ENCODE measurements around the gene GPR83. TPM values are rescaled to one million over a fixed set of nuclear protein-coding genes. Genes with fewer than 3 reads are reported as not detected.
"Not testable (repeated sequence)": the region's sequence is repeated elsewhere in the genome, so short reads cannot be mapped to it uniquely, and the experiment has no call there.

Gene GPR83
- total RNA-seq, 1 donor from 2014 or later = not detected

- H3K27me3 Mint-ChIP-seq (ENCODE audit: insufficient read depth) = peaks cover 19% of the 10 kb centered on the region
- peaks cover 7% of the 10 kb centered on the region for H3K4me1 Mint-ChIP-seq (ENCODE audit: low read depth)
- intact Hi-C loops (cut with micrococcal nuclease) = loop anchor here (10.0 kb wide), 1 partner anchor 920 kb away; no protein-coding TSS in a partner anchor
- H3K27ac Mint-ChIP-seq = no peak overlapping the region
- H3K36me3 Mint-ChIP-seq (ENCODE audit: low read depth) = no peaks in the 10 kb centered on the region
- peaks cover 6% of the 10 kb centered on the region for H3K9me3 Mint-ChIP-seq
- no peak overlapping the region for H3K4me3 Mint-ChIP-seq
- DNase-seq (ENCODE audit: low spot score) = no peak
Measured at GRCh38 chr11:94405062-94405833, 4.0 kb upstream of the GPR83 start.

- no peak overlapping the region for H3K4me3 Mint-ChIP-seq
- no peak overlapping the region for H3K27ac Mint-ChIP-seq
- peaks cover 29% of the 10 kb centered on the region for H3K27me3 Mint-ChIP-seq (ENCODE audit: insufficient read depth)
- DNase-seq (ENCODE audit: low spot score) = no peak
- H3K9me3 Mint-ChIP-seq = peaks cover 2% of the 10 kb centered on the region
- H3K36me3 Mint-ChIP-seq (ENCODE audit: low read depth) = no peaks in the 10 kb centered on the region
- H3K4me1 Mint-ChIP-seq (ENCODE audit: low read depth) = peaks cover 8% of the 10 kb centered on the region
- intact Hi-C loops (cut with micrococcal nuclease) = loop anchor here (10.0 kb wide), 1 partner anchor 918 kb away; no protein-coding TSS in a partner anchor
Measured at GRCh38 chr11:94402355-94402754, 1.1 kb upstream of the GPR83 start.

DNA sequence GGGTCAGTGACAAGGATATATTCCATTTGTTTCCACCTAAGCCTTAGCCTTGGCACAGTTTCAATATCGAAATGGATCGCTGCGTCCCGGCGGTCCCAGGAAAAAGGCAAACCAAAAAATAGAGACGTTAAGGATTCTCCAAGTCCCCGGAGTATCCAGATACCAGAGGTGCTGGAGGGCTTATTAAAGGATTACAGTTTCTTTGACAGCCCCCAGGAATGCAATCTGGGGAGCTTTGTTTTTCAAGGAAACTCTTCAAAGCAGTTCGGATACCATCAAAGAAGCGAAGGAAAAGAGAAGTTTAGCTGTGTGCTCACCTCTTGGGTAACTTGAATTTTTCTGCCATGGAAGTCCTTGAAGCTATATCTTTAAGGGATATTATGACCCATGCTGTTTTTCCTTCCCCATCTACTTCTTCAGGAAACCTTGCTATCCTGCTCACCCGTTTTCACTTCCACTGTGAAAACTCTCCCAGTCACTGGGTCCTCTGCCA lies 600 bp upstream of the GPR83 start:
- Mint-ChIP-seq H3K27me3 (ENCODE audit: insufficient read depth) (peaks cover 29% of the 10 kb centered on the region), H3K27ac (no peak overlapping the region), H3K9me3 (no peaks in the 10 kb centered on the region), H3K36me3 (ENCODE audit: low read depth) (no peaks in the 10 kb centered on the region), H3K4me3 (no peak overlapping the region), H3K4me1 (ENCODE audit: low read depth) (peaks cover 8% of the 10 kb centered on the region)
- intact Hi-C loops (cut with micrococcal nuclease) = loop anchor here (10.0 kb wide), 1 partner anchor 917 kb away; no protein-coding TSS in a partner anchor
- DNase-seq (ENCODE audit: low spot score) = no peak

DNA sequence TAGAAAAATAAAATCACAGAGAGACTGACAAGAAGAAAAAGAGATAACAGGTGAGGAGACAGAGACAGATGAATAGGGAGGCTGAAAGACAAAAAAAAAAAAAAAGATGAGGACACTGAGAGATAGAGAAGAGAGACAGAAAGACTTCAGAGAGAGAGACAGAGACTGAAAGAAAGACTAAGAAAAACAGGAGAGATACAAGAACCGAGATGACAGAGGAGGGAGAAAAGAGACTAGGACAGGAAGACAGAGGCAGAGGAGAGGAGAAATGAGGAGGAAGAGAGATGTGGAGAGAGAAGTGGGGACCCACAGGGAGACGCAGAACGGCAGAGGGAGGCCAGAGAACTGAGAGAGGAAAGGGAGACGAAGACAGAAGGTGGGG lies 771 bp downstream of the GPR83 start:
- DNase-seq (ENCODE audit: low spot score) = no peak
- H3K36me3 Mint-ChIP-seq (ENCODE audit: low read depth) = no peaks in the 10 kb centered on the region
- H3K9me3 Mint-ChIP-seq = no peaks in the 10 kb centered on the region
- intact Hi-C loops (cut with micrococcal nuclease) = loop anchor here (10.0 kb wide), 1 partner anchor 916 kb away; no protein-coding TSS in a partner anchor
- H3K4me3 Mint-ChIP-seq = peak overlapping the region; percentile 13
- no peak overlapping the region for H3K27ac Mint-ChIP-seq
- H3K27me3 Mint-ChIP-seq (ENCODE audit: insufficient read depth) = peaks cover 28% of the 10 kb centered on the region
- peaks cover 8% of the 10 kb centered on the region for H3K4me1 Mint-ChIP-seq (ENCODE audit: low read depth)

GRCh38 chr11:94400050-94400449 lies 1.2 kb downstream of the GPR83 start:
- no peaks in the 10 kb centered on the region for H3K36me3 Mint-ChIP-seq (ENCODE audit: low read depth)
- intact Hi-C loops (cut with micrococcal nuclease) = loop anchor here (10.0 kb wide), 1 partner anchor 915 kb away; no protein-coding TSS in a partner anchor
- H3K27me3 Mint-ChIP-seq (ENCODE audit: insufficient read depth) = peaks cover 28% of the 10 kb centered on the region
- no peak overlapping the region for H3K4me3 Mint-ChIP-seq
- H3K9me3 Mint-ChIP-seq = no peaks in the 10 kb centered on the region
- DNase-seq (ENCODE audit: low spot score) = no peak
- H3K4me1 Mint-ChIP-seq (ENCODE audit: low read depth) = peaks cover 8% of the 10 kb centered on the region
- no peak overlapping the region for H3K27ac Mint-ChIP-seq

GRCh38 chr11:94398101-94398500 lies 3.1 kb downstream of the GPR83 start:
- intact Hi-C loops (cut with micrococcal nuclease) = no loop called here
- no peak overlapping the region for H3K27ac Mint-ChIP-seq
- H3K4me3 Mint-ChIP-seq = no peak overlapping the region
- no peak for DNase-seq (ENCODE audit: low spot score)
- H3K36me3 Mint-ChIP-seq (ENCODE audit: low read depth) = no peaks in the 10 kb centered on the region
- peaks cover 8% of the 10 kb centered on the region for H3K4me1 Mint-ChIP-seq (ENCODE audit: low read depth)
- H3K27me3 Mint-ChIP-seq (ENCODE audit: insufficient read depth) = peaks cover 28% of the 10 kb centered on the region
- H3K9me3 Mint-ChIP-seq = no peaks in the 10 kb centered on the region

DNA sequence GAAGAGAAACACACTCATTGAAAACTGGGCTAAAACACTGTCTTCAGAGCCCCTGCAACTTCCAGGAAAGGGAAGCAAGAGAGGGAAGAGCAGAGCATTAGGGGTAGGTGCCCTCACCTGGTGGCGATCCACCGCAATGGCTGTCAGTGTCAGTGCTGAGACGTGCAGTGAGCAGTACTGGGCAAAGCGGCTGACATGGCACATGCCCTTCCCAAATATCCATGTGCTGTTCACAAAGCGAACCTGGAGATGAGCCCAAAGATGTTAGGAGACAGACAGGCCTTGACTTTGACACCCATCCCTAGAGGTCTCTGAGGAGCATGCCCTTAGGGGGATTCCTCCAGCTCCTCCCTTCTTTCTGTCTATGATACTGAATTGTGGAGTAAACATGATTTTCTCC lies 4.9 kb downstream of the GPR83 start:
- no peak overlapping the region for H3K4me3 Mint-ChIP-seq

GRCh38 chr11:94391937-94392336 lies 9.3 kb downstream of the GPR83 start:
- intact Hi-C loops (cut with micrococcal nuclease); H3K4me3 Mint-ChIP-seq; H3K4me1 Mint-ChIP-seq (ENCODE audit: low read depth); H3K9me3 Mint-ChIP-seq; H3K27me3 Mint-ChIP-seq (ENCODE audit: insufficient read depth); DNase-seq (ENCODE audit: low spot score); H3K27ac Mint-ChIP-seq; H3K36me3 Mint-ChIP-seq (ENCODE audit: low read depth): not testable (repeated sequence)

More for the DNA sequence above, 4.9 kb downstream of the GPR83 start:
- H3K27ac Mint-ChIP-seq = no peak overlapping the region
- no peaks in the 10 kb centered on the region for H3K36me3 Mint-ChIP-seq (ENCODE audit: low read depth)
- peaks cover 8% of the 10 kb centered on the region for H3K4me1 Mint-ChIP-seq (ENCODE audit: low read depth)
- H3K27me3 Mint-ChIP-seq (ENCODE audit: insufficient read depth) = peaks cover 18% of the 10 kb centered on the region
- intact Hi-C loops (cut with micrococcal nuclease) = no loop called here
- DNase-seq (ENCODE audit: low spot score) = no peak
- H3K9me3 Mint-ChIP-seq = no peaks in the 10 kb centered on the region

DNA sequence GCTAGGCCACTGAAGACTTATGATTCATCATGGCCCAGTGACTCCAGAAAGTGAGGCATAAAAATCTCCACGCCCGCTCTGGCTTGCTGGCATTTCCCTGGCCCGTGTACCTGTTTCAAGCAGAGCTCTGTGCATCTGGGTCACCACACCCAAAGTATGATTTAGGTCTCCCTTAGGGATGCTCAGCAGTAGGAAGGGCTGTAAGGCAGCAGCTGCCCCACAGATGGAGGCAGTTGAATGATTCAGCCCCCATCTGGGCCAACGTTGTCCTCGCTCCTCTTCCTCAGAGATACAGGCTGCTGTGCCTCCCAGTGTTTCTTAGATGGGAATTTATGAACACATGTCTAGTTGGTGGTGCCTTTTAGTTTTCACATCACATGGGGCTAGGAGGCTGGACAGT lies 21.6 kb downstream of the GPR83 start:
- Mint-ChIP-seq H3K27ac (no peak overlapping the region), H3K9me3 (no peaks in the 10 kb centered on the region), H3K4me3 (no peak overlapping the region), H3K4me1 (ENCODE audit: low read depth) (no peaks in the 10 kb centered on the region), H3K36me3 (ENCODE audit: low read depth) (no peaks in the 10 kb centered on the region), H3K27me3 (ENCODE audit: insufficient read depth) (no peaks in the 10 kb centered on the region)
- no peak for DNase-seq (ENCODE audit: low spot score)
- intact Hi-C loops (cut with micrococcal nuclease) = no loop called here

GRCh38 chr11:94376841-94377240 lies 24.4 kb downstream of the GPR83 start:
- Mint-ChIP-seq H3K27me3 (ENCODE audit: insufficient read depth) (no peaks in the 10 kb centered on the region), H3K4me3 (no peak overlapping the region), H3K27ac (no peak overlapping the region), H3K9me3 (peaks cover 5% of the 10 kb centered on the region), H3K36me3 (ENCODE audit: low read depth) (no peaks in the 10 kb centered on the region), H3K4me1 (ENCODE audit: low read depth) (no peaks in the 10 kb centered on the region)
- intact Hi-C loops (cut with micrococcal nuclease) = no loop called here
- DNase-seq (ENCODE audit: low spot score) = no peak

GRCh38 chr11:94370576-94370975 lies 30.6 kb downstream of the GPR83 start:
- H3K4me1 Mint-ChIP-seq (ENCODE audit: low read depth); H3K4me3 Mint-ChIP-seq; DNase-seq (ENCODE audit: low spot score); H3K27ac Mint-ChIP-seq; H3K9me3 Mint-ChIP-seq; H3K27me3 Mint-ChIP-seq (ENCODE audit: insufficient read depth); intact Hi-C loops (cut with micrococcal nuclease); H3K36me3 Mint-ChIP-seq (ENCODE audit: low read depth): not testable (repeated sequence)

DNA sequence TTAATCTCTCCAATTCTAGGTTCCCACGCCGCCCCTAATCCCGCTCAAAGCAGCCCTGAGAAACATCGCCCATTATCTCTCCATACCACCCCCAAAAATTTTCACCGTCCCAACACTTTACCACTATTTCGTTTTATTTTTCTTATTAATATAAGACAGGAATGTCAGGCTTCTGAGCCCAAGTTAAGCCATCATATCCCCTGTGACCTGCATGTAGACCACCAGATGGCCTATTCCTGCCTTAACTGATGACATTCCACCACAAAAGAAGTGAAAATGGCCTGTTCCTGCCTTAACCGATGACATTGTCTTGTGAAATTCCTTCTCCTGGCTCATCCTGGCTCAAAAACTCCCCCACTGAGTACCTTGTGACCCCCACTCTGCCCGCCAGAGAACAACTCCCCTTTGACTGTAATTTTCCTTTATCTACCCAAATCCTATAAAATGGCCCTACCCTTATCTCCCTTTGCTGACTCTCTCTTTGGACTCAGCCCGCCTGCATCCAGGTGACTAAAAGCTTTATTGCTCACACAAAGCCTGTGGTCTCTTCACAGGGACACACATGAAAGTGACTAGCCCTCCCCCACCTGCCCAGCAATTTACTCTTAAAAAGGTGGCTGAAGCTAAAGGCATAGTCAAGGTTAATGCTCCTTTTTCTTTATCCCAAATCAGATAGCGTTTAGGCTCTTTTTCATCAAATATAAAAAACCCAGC lies 50.2 kb downstream of the GPR83 start:
- intact Hi-C loops (cut with micrococcal nuclease); H3K27ac Mint-ChIP-seq; H3K4me1 Mint-ChIP-seq (ENCODE audit: low read depth); DNase-seq (ENCODE audit: low spot score); H3K27me3 Mint-ChIP-seq (ENCODE audit: insufficient read depth); H3K9me3 Mint-ChIP-seq; H3K4me3 Mint-ChIP-seq; H3K36me3 Mint-ChIP-seq (ENCODE audit: low read depth): not testable (repeated sequence)

DNA sequence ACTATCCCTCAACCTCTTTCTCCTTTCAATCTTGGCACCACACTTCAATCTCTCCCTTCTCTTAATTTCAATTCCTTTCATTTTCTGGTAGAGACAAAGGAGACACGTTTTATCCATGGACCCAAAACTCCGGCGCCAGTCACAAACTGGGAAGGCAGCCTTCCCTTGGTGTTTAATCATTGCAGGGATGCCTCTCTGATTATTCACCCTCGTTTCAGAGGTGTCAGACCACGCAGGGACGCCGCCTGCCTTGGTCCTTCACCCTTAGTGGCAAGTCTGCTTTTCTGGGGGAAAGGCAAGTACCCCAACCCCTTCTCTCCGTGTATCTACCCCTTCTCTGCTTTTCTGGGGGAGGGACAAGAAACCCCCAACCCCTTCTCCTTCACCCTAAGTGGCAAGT lies 54.9 kb downstream of the GPR83 start:
- H3K4me3 Mint-ChIP-seq; DNase-seq (ENCODE audit: low spot score); H3K9me3 Mint-ChIP-seq; H3K27me3 Mint-ChIP-seq (ENCODE audit: insufficient read depth); H3K36me3 Mint-ChIP-seq (ENCODE audit: low read depth); intact Hi-C loops (cut with micrococcal nuclease); H3K27ac Mint-ChIP-seq; H3K4me1 Mint-ChIP-seq (ENCODE audit: low read depth): not testable (repeated sequence)
